Measurements from ENCODE around the gene VAC14.

GRCh38 chr16:70778901-70779309 is 22.1 kb downstream of the VAC14 start:
- TF ChIP-seq EP300 (IDR thresholded peaks at IDR 0.05) (no peak), CTCF (IDR thresholded peaks at IDR 0.05) (no peak)

Measured in stomach (tissue), 4 donors.